Thoracic aorta (tissue), 2 donors: ENCODE results near the gene FAM209A. TPM values are rescaled to one million over a fixed set of nuclear protein-coding genes. Genes with fewer than 3 reads are reported as not detected.

Experiments
- ATAC-seq: fragments of 150-250 bp; one replicate; pipeline ENCODE4 v1.8.0; 2017; ENCODE audit warnings: low read depth; ENCODE audit not compliant: insufficient number of reproducible peaks, low FRiP score
- DNase-seq: peaks from one replicate; pipeline ENCODE4 v3.0.0-alpha.2; 2020; ENCODE audit warnings: low spot score
- H3K27ac ChIP-seq, 2 donors: fragments of 200-600 bp; sonication (generic); 1 replicate in 1 of 2; 2 replicates in 1 of 2; pipeline ENCODE4 v1.5.1; 2016; ENCODE audit warnings: mild to moderate bottlenecking in 2 of 2, moderate library complexity in 2 of 2
- H3K27me3 ChIP-seq: fragments of 200-600 bp; sonication (generic); replicated peaks from 2 replicates; pipeline ENCODE4 v1.6.0; 2016; ENCODE audit warnings: mild to moderate bottlenecking; ENCODE audit not compliant: insufficient read depth
- H3K36me3 ChIP-seq: fragments of 200-600 bp; sonication (generic); one replicate; pipeline ENCODE4 v1.5.1; 2016
- H3K4me1 ChIP-seq, 2 donors: fragments of 200-600 bp; sonication (generic); 1 replicate in 1 of 2; 2 replicates in 1 of 2; pipeline versions ENCODE4 v1.5.1 to v1.6.0; 2016; ENCODE audit warnings: low read depth in 2 of 2, mild to moderate bottlenecking in 1 of 2; ENCODE audit not compliant: control insufficient read depth in 1 of 2
- H3K4me3 ChIP-seq: fragments of 200-600 bp; sonication (generic); 2 replicates; pipeline ENCODE4 v1.5.1; 2016; ENCODE audit warnings: mild to moderate bottlenecking
- H3K9me3 ChIP-seq: fragments of 200-600 bp; sonication (generic); 2 replicates; pipeline ENCODE4 v1.5.1; 2016
- total RNA-seq, 2 donors: library from RNA; depleted of rRNA; stranded (reverse); fragments of >200 nt; gene quantifications; one replicate each; pipeline versions ENCODE4 v1.1.0 to v1.2.3, GENCODE V29; 2016
- TF ChIP-seq, protein P1 (sequence below): fragments of 200-600 bp; sonication (generic); IDR thresholded peaks from one replicate; pipeline ENCODE4 v1.5.1; 2019; ENCODE audit warnings: antibody characterized with exemption

FAM209A gene
- total RNA-seq, 2 donors from 2014 or later, result not detected

DNA sequence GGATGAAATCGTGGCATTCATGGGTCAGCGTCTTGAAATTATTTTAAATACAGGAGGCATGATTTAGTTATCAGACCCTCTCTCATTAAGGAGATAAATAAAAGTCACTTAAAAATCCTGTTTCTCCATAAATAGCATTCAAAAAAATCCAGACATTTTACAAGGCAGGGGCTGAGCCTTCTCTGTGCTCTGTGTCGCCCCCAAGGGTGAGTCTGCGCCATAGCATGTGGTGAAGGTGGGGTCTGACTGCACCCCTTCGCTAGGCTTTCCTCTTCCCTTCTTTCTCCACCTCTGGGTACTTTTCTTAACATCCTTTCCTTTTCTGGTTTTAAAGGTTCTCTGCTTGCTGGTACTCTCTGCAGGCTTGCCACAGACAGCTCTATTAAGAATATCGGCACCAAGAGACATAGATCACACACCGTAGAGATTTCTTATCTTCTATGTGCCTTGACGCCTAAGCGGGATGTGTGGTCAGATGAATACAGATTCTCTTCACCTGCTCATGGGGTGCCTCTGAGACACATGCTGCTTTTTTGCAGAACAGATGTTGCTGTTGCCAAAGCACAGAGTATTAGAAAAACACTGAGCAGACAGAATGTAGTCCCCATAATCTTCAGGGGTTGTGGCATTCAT is 20.1 kb upstream of the FAM209A start:
- H3K4me3 ChIP-seq, result no peak overlapping the region
- H3K9me3 ChIP-seq, result no peaks in the 10 kb centered on the region
- H3K4me1 ChIP-seq, result no peaks in the 10 kb centered on the region
- H3K27me3 ChIP-seq, result no peaks in the 10 kb centered on the region
- no peaks in the 10 kb centered on the region for H3K36me3 ChIP-seq
- DNase-seq (no peak), ATAC-seq (no peak)
- H3K27ac ChIP-seq, result no peak overlapping the region
- TF ChIP-seq, protein P1, sequence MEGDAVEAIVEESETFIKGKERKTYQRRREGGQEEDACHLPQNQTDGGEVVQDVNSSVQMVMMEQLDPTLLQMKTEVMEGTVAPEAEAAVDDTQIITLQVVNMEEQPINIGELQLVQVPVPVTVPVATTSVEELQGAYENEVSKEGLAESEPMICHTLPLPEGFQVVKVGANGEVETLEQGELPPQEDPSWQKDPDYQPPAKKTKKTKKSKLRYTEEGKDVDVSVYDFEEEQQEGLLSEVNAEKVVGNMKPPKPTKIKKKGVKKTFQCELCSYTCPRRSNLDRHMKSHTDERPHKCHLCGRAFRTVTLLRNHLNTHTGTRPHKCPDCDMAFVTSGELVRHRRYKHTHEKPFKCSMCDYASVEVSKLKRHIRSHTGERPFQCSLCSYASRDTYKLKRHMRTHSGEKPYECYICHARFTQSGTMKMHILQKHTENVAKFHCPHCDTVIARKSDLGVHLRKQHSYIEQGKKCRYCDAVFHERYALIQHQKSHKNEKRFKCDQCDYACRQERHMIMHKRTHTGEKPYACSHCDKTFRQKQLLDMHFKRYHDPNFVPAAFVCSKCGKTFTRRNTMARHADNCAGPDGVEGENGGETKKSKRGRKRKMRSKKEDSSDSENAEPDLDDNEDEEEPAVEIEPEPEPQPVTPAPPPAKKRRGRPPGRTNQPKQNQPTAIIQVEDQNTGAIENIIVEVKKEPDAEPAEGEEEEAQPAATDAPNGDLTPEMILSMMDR, result no peak

DNA sequence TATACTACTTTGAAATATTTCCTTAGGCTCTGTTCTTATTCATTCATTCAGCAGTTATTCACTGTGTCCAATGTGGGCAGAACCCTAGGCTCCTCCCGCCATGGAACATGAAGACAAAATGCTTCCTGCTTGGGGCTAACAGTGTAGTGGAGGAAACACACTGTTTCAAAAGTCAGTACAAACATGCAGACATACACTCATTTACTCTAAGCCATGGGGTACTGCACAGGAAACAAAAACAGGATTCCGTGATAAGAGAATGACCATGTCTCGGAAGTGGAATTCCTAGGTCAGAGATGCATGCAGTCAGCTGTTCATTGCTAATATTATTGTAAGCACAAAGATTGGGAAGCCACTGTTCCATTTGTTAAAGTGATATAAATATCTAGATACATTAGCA is 18.4 kb upstream of the FAM209A start:
- Histone ChIP-seq H3K27ac (no peak overlapping the region), H3K27me3 (no peaks in the 10 kb centered on the region), H3K4me3 (no peak overlapping the region), H3K36me3 (no peaks in the 10 kb centered on the region), H3K4me1 (no peaks in the 10 kb centered on the region), H3K9me3 (no peaks in the 10 kb centered on the region)
- TF ChIP-seq, protein P1, result no peak
- no peak for DNase-seq
- no peak for ATAC-seq

DNA sequence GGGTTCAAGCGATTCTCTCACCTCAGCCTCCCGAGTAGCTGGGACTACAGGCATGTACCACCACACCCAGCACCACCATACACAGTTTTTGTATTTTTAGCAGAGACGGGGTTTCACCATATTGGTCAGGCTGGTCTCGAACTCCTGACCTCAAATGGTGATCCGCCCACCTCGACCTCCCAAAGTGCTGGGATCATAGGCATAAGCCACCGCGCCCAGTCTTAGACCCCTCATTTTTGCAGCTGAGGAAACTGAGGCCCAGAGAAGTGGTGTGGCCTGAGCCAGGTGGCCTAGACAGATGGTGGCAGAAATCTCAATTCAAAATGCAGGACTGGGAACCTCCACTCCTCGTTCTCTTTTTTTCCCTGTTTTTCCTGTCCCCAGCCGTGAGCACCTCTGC is 12.6 kb upstream of the FAM209A start:
- Histone ChIP-seq H3K4me3 (no peak overlapping the region), H3K27me3 (no peaks in the 10 kb centered on the region), H3K36me3 (peaks cover 14% of the 10 kb centered on the region), H3K27ac (no peak overlapping the region), H3K9me3 (no peaks in the 10 kb centered on the region), H3K4me1 (no peaks in the 10 kb centered on the region)
- TF ChIP-seq, protein P1, result no peak
- DNase-seq, result no peak
- no peak for ATAC-seq

DNA sequence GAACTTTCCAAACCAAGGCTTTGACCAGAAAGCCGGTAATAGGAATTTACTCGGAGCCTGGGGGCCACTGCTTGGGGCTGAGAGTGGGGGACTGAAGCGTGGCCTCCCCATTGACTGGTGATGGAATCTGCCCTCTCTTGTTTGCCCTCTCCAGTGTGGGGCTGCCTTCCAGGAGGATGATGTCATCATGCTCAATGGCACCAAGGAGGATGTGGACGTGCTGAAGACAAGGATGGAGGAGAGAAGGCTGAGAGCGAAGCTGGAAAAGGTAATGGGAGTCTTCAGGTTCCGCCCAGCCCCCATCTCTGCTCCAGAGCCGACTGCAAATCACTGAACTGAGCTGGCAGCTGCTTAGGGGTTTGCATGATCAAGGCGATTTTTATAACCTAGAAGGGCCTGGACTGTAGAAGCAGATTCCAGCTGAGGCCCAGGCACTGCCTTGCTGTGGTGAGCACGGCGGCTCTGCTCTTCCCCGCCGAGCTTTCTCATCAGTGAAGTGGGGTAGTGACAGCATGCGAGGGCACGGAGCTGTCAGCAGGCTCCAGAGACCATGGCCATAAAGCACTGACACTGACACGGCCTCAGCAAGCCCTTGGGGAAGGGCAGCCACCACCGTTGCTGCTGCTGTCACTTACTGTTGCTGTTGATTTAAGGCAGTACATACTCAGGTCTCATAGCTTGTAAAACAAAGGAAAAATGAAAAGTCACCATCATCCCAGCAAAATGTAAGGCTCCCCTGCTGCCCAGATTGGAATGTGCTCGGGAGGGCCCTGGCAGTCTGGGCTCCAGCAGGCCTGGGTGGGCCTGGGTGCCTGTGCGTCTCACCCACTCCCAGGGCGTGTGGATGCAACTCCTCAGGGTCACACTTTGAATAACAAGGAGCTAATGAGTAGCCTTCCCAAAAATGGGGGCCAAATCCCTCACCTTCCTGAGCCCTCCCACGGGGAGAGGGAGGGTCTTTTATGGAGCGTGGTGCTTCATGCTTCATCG is 11.1 kb upstream of the FAM209A start:
- DNase-seq, result no peak
- TF ChIP-seq, protein P1, result no peak
- H3K27ac ChIP-seq, result no peak overlapping the region
- no peaks in the 10 kb centered on the region for H3K4me1 ChIP-seq
- no peaks in the 10 kb centered on the region for H3K9me3 ChIP-seq
- H3K27me3 ChIP-seq, result no peaks in the 10 kb centered on the region
- H3K4me3 ChIP-seq, result no peak overlapping the region
- peaks cover 29% of the 10 kb centered on the region for H3K36me3 ChIP-seq
- ATAC-seq, result no peak

DNA sequence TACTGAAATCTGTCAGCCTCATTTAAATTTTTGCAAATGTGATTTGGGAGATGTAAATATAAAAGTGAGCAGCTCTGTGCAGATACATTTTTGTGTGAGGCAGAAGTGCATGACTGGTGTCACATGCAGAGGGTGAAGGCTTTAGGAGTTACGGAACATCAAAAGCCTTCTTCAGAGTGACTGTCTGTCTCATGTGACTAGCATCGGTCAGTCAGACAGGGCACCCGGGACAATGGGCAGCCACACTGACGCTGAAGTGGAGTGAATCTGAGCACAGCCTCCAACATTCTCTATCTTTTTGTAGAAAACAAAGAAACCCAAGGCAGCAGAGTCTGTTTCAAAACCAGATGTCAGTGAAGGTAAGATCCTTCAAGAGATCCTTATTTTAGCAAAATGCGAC is 7.9 kb upstream of the FAM209A start:
- Histone ChIP-seq H3K27me3 (no peaks in the 10 kb centered on the region), H3K9me3 (peaks cover 20% of the 10 kb centered on the region), H3K27ac (no peak overlapping the region), H3K4me1 (no peaks in the 10 kb centered on the region), H3K4me3 (no peak overlapping the region), H3K36me3 (peaks cover 51% of the 10 kb centered on the region)
- no peak for ATAC-seq
- DNase-seq, result no peak
- TF ChIP-seq, protein P1, result no peak
